ENCODE data around the gene CALHM3. TPM values are rescaled to one million over a fixed set of nuclear protein-coding genes. Genes with fewer than 3 reads are reported as not detected.
"Not testable (repeated sequence)": the region's sequence is repeated elsewhere in the genome, so short reads cannot be mapped to it uniquely, and the experiment has no call there.

The CALHM3 gene
- total RNA-seq, 1 donor from 2014 or later = not detected

DNA sequence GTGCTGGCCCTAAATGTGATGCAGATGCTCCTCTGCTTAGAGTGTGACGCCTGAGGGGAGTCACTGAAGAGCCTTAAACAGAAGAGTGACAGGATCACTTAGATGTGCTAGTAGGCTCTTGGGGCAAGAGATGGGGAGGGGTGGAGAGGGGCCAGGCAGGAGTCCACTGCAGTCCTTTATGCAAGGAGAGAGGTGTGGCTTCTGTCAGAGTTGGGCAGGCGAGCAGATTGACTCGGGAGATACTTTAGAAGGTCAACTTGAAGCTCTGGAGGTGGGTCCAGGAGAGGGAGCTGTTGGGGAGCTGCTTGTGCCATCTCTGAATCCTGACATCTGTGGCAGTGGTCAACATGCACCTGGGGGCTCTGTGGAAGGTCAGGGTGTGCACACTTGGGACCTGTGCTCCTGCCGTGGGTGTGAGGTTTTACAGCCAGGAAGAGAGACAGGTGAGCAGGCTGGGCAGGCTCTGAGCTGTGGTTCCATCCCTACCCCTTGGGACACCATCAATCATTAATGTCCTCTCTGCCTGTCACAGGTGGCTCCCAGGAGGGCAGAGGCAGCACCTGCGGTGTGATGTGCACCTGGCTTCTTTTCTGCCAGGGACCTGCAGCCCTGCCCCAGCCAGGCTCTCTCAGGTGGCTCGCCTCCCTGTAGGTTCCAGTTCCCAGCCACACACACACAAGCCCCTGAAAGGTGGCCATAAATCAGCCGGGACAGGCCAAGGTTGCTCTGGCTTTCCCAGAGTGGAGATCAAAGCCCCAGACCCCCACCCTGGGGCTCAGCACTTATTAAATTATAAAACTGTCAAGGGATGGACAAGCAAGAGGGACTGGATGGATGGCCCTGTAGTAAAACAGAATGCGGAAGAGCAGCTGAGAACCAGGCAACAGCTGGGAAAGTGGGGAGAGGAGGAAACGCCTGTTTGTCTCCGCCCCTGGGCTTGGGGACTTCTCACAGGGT lies 28.5 kb upstream of the CALHM3 start:
- H3K27me3 Mint-ChIP-seq (ENCODE audit: unreplicated experiment) = peaks cover 11% of the 10 kb centered on the region

DNA sequence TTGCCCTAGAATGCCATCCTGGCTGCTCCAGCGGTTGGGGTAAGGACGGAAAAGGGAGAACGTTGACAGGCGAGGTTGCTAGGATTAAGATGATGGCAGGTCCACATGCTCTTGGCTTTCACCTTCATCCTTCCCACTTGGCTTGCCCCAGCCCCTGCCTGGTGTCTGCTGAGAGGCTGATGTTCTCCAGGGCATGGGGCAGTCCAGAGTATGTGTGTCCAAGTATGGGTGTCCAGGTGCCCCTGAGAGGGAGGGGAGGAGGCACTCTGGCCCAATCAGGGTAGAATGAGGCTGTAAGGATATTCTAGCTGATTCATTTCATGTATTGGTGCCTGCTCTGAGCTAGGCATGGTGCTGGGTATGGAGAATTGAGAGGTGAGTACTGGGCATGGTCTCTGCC lies 27.0 kb upstream of the CALHM3 start:
- Mint-ChIP-seq H3K4me1 (ENCODE audit: low read depth, unreplicated experiment) (peaks cover 23% of the 10 kb centered on the region), H3K27me3 (ENCODE audit: unreplicated experiment) (peaks cover 13% of the 10 kb centered on the region), H3K4me3 (ENCODE audit: unreplicated experiment) (no peak overlapping the region), H3K27ac (ENCODE audit: unreplicated experiment) (no peak overlapping the region), H3K9me3 (ENCODE audit: unreplicated experiment) (peaks cover 2% of the 10 kb centered on the region), H3K36me3 (ENCODE audit: unreplicated experiment) (no peaks in the 10 kb centered on the region)
- DNase-seq = no peak
- TF ChIP-seq, protein P1, sequence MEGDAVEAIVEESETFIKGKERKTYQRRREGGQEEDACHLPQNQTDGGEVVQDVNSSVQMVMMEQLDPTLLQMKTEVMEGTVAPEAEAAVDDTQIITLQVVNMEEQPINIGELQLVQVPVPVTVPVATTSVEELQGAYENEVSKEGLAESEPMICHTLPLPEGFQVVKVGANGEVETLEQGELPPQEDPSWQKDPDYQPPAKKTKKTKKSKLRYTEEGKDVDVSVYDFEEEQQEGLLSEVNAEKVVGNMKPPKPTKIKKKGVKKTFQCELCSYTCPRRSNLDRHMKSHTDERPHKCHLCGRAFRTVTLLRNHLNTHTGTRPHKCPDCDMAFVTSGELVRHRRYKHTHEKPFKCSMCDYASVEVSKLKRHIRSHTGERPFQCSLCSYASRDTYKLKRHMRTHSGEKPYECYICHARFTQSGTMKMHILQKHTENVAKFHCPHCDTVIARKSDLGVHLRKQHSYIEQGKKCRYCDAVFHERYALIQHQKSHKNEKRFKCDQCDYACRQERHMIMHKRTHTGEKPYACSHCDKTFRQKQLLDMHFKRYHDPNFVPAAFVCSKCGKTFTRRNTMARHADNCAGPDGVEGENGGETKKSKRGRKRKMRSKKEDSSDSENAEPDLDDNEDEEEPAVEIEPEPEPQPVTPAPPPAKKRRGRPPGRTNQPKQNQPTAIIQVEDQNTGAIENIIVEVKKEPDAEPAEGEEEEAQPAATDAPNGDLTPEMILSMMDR (IDR thresholded peaks at IDR 0.05; ENCODE audit: partially characterized antibody, unreplicated experiment) = no peak

More for the DNA sequence above, 28.5 kb upstream of the CALHM3 start:
- TF ChIP-seq, protein P1 (IDR thresholded peaks at IDR 0.05; ENCODE audit: partially characterized antibody, unreplicated experiment) = no peak
- no peak overlapping the region for H3K27ac Mint-ChIP-seq (ENCODE audit: unreplicated experiment)
- H3K4me1 Mint-ChIP-seq (ENCODE audit: low read depth, unreplicated experiment) = peaks cover 14% of the 10 kb centered on the region
- no peak for DNase-seq
- peaks cover 2% of the 10 kb centered on the region for H3K9me3 Mint-ChIP-seq (ENCODE audit: unreplicated experiment)
- no peak overlapping the region for H3K4me3 Mint-ChIP-seq (ENCODE audit: unreplicated experiment)
- H3K36me3 Mint-ChIP-seq (ENCODE audit: unreplicated experiment) = no peaks in the 10 kb centered on the region

DNA sequence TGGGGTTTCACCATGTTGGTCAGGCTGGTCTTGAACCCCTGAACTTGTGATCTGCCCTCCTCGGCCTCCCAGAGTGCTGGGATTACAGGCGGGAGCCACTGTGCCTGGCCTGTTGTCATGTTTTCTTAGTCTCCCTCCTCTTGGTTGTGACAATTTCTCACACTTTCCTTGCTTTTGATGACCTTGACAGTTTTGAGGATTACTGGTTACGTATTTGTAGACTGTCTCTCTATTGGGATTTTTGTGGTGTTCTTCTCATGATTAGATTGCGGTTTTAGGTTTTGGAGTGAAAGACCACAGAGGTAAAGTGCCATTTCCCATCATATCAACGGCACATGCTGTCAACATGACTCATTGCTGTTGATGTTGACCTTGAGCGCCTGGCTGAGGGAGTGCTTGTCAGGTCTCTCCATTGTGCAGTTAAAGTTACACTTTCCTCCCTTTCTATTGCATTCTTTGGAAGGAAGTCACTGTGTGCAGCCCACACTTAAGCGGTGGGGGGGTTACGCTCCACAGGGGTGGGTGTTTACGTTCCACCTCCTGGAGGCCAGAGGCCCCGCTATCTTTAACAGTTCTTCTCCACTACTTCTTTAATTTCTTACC lies 25.2 kb upstream of the CALHM3 start:
- TF ChIP-seq, protein P1 (IDR thresholded peaks at IDR 0.05; ENCODE audit: partially characterized antibody, unreplicated experiment) = no peak
- Mint-ChIP-seq H3K27ac (ENCODE audit: unreplicated experiment) (peak overlapping the region; percentile 1), H3K9me3 (ENCODE audit: unreplicated experiment) (peaks cover 2% of the 10 kb centered on the region), H3K27me3 (ENCODE audit: unreplicated experiment) (peaks cover 11% of the 10 kb centered on the region), H3K4me1 (ENCODE audit: low read depth, unreplicated experiment) (peaks cover 27% of the 10 kb centered on the region), H3K36me3 (ENCODE audit: unreplicated experiment) (no peaks in the 10 kb centered on the region), H3K4me3 (ENCODE audit: unreplicated experiment) (no peak overlapping the region)
- DNase-seq = no peak

DNA sequence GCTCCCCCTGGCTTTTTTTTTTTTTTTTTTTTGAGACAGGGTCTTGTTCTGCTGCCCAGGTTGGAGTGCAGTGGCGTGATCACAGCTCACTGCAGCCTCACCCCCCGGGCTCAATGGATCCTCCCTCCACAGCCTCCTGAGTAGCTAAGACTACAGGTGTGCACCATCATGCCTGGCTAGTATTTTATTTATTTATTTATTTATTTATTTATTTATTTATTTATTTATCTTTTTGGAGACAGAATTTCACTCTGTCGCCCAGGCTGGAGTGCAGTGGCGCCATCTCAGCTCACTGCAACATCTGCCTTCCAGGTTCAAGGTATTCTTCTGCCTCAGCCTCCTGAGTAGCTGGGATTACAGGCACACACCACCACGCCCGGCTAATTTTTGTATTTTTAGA lies 24.7 kb upstream of the CALHM3 start:
- not testable (repeated sequence) for H3K36me3 Mint-ChIP-seq (ENCODE audit: unreplicated experiment); DNase-seq; H3K4me3 Mint-ChIP-seq (ENCODE audit: unreplicated experiment); H3K27ac Mint-ChIP-seq (ENCODE audit: unreplicated experiment); H3K9me3 Mint-ChIP-seq (ENCODE audit: unreplicated experiment)
- Mint-ChIP-seq H3K27me3 (ENCODE audit: unreplicated experiment) (peaks cover 11% of the 10 kb centered on the region), H3K4me1 (ENCODE audit: low read depth, unreplicated experiment) (peaks cover 27% of the 10 kb centered on the region)

DNA sequence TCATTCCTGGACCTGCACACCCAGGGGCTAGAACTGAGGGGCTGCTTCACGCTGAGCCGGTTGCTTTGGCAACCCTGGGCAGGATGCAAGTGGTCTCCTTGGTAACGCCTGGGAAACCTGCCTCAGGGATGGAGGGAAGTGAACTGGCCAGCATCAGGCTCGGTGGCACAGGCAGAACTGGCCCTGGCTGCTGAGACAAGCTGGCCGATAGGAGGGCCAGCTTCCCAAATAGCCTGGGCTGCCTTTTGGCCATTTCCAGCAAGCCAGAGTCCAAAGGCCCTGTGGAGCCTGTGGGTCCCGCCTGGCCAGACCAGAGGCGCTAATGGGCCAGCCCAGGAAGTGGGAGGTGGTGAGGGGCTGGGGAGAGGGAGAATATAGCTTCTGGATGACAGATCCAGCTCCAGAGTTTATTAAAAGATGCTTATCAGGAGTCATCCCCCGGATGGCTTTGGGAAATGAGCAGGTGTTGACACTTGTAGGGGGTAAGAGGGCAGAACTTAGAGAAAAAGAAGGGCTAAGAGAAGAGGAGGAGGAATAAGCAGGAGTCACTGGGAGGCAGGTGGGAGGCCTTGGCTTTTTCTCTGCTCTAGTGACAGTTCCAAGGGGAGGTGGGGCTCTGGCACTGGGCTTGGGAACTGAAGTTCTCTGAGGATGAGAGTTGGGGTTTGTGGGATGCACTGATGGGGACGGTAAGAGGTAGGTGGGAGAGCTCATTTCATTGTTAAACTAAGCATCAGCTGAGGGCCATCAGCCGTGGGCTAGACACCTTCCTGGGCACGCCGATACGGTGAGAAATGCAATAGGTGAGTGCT lies 24.0 kb upstream of the CALHM3 start:
- H3K27me3 Mint-ChIP-seq (ENCODE audit: unreplicated experiment) = peaks cover 11% of the 10 kb centered on the region
- H3K36me3 Mint-ChIP-seq (ENCODE audit: unreplicated experiment) = no peaks in the 10 kb centered on the region
- H3K27ac Mint-ChIP-seq (ENCODE audit: unreplicated experiment) = no peak overlapping the region
- H3K4me1 Mint-ChIP-seq (ENCODE audit: low read depth, unreplicated experiment) = peaks cover 26% of the 10 kb centered on the region
- peak; percentile 45 for DNase-seq
- TF ChIP-seq, protein P1 (IDR thresholded peaks at IDR 0.05; ENCODE audit: partially characterized antibody, unreplicated experiment) = no peak
- H3K4me3 Mint-ChIP-seq (ENCODE audit: unreplicated experiment) = no peak overlapping the region
- peaks cover 2% of the 10 kb centered on the region for H3K9me3 Mint-ChIP-seq (ENCODE audit: unreplicated experiment)
